HG03342 (cell line): ENCODE measurements around the gene OR2V2.
"Not testable (repeated sequence)": the region's sequence is repeated elsewhere in the genome, so short reads cannot be mapped to it uniquely, and the experiment has no call there.

Source experiments
- ATAC-seq: cut with Tn5 transposase; IDR thresholded peaks from one replicate; pipeline ENCODE4 v1.9.1; 2021; ENCODE audit warnings: mild to moderate bottlenecking, moderate library complexity; ENCODE audit not compliant: unreplicated experiment

The OR2V2 gene, protein sequence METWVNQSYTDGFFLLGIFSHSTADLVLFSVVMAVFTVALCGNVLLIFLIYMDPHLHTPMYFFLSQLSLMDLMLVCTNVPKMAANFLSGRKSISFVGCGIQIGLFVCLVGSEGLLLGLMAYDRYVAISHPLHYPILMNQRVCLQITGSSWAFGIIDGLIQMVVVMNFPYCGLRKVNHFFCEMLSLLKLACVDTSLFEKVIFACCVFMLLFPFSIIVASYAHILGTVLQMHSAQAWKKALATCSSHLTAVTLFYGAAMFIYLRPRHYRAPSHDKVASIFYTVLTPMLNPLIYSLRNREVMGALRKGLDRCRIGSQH

DNA sequence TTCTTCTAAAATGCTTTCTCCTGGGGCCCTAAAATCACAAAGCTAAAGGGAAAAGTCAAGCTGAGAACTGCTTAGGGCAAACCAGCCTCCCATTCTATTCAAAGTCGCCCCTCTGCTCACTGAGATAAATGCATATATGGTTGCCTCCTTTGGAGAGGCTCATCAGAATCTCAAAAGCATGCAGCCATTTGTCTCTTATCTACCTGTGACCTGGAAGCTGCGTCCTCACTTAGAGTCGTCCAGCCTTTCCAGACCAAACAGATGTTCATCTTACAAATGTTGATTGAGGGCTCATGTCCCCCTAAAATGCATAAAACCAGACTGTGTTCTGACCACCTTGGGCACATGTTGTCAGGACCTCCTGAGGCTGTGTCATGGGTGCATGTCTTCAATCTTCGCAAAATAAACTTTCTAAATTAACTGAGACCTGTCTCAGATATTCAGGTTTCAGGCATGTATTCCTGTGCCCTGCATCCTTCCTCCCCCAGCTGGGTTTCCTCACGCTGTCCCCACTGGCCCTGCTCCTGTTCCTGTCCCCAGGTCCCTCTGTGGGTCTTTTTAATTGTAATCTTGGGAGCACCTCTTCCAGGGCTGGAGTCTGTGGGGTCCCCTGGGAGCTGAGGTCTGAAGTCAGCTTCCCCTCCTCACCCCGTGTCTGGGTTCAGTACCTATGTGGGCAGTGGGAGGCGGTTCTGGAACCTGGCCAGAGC is at the start of gene OR2V2:
TSS of gene OR2V2 (plus strand) at position 660 of the 710 bp plus-strand sequence. CDS start 7,357 bp downstream, outside the sequence.
- not testable (repeated sequence) for ATAC-seq

DNA sequence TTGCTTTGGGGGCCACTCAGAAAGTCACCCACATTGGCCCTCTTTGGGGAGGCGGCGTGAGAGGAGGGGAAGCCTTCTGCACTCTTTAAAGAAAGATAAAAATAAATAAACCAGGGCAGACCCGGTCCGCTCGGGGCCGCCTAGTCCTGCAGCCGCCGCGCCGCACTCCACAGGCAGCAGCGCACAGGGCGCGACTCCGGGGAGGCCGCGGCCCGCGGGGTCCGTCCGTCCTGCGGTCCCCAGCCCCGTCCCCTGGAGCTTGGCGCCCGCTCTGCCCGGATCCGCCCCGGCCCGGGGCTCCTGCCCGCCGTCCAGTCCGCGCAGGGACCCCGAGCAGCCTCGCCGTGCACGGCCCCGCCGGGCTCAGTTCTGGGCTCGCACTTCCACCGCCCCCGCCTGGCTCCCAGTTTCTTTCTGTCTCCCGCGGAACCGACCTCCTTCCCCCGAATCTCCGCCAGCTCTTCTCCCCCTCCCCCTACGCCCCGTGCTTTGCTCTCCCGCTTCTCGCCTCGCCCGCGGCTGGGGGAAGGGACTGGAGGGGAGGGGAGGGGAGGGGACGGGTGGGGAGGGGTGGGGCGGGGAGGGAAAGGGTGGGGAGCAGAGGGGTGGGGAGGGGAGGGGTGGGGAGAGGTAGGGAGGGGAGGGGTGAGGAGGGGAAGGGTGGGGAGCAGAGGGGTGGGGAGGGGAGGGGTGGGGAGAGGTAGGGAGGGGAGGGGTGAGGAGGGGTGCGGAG is 49.5 kb upstream of the OR2V2 start:
- ATAC-seq = not testable (repeated sequence)

DNA sequence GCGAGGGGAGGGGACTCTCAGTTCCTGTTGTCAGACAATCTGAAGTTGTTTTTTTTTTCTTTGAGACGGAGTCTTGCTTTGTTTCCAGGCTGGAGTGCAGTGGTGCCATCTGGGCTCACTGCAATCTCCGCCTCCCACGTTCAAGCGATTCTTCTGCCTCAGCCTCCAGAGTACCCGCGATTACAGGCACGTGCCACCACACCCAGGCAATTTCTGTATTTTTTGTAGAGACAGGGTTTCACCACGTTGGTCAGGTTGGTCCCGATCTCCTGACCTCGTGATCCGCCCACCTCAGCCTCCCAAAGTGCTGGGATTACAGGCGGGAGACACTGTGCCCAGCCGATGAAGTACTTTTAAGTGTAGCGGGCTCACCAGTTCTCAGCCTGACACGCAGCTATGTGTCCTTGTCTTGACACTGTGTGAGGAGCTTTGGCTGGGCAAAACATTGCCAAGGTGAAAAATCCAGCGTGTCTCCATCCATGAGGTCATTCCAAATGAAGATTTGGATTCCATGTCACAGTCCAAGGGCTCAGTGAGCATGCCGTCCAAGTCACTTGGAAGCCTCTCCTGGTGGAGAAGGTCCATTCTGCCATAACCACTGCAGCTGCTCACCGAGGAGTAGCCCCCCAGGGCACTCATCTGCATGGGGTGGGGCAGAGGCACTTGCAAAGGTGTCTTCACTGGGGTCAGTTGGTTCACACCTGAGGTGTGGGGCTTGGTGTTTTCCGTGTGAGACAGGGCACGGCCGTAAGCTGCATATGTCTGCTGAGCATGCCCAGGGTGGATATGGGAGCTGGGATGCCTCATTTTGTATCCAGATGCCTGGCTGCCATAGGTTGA is 48.4 kb upstream of the OR2V2 start:
- ATAC-seq = no peak

DNA sequence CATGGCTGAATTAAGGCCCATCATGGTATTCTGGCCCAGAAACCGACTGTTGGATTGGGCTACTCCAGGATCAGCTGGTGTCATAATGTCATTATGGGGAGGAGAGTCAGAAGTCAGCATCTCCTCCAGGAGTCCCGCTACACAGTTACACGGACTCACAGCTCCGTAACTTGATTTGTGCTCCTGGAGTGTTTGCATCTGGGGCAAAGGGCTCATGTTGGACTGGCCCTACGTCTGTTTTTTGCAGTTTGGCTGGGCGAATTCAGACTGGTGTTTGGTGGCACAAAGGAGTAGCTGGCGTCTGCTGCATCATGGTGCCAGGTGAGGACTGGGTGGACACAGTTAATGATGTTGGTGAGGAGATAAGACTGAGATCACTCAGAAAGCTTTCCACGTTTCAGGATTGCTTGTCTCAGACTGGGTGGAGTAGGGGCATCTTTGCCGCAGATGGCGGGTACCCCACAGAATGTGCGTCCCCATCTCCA is 47.7 kb upstream of the OR2V2 start:
- ATAC-seq = no peak

DNA sequence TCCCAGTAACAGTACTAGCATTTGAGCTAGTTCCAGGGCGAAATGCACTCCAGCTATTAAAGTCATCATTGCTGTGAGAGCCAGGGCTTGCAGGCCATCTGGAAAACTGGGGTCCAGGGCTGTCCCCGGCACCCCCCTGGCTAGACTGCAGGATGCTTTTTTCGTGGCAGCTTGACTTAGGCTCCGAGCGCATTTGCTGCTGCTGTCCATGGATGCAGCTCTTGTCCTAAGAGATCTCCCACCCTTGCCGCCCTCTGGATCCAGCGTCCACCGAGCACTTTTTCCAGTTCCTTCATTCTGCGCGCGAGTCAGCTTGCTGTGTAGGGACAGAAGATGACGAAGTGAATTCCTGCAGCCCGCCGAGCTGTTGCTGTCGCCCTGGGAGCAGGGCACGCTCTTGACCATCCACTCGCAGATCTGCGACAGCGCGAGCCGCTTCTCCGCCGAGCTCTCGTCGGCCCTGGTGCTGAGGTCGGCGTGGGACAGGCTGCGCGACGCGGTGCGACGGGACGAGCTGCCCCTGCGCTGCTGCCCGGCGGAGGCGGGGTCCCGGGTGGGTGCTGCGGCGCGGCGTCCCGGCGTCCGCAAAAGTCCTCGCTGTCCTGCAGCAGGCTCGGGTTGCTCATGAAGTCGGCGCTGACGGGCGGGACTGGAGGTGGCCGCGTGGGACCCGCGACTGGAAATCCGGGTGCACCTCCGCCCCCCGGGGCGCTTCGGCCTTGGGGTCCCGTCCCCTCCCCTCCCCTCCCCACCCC is 47.1 kb upstream of the OR2V2 start:
- ATAC-seq = no peak

DNA sequence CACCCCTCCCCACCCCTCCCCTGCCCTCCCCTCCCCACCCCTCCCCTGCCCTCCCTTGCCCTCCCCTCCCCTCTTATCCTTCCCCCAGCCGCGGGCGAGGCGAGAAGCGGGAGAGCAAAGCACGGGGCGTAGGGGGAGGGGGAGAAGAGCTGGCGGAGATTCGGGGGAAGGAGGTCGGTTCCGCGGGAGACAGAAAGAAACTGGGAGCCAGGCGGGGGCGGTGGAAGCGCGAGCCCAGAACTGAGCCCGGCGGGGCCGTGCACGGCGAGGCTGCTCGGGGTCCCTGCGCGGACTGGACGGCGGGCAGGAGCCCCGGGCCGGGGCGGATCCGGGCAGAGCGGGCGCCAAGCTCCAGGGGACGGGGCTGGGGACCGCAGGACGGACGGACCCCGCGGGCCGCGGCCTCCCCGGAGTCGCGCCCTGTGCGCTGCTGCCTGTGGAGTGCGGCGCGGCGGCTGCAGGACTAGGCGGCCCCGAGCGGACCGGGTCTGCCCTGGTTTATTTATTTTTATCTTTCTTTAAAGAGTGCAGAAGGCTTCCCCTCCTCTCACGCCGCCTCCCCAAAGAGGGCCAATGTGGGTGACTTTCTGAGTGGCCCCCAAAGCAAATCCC is 46.2 kb upstream of the OR2V2 start:
- not testable (repeated sequence) for ATAC-seq

DNA sequence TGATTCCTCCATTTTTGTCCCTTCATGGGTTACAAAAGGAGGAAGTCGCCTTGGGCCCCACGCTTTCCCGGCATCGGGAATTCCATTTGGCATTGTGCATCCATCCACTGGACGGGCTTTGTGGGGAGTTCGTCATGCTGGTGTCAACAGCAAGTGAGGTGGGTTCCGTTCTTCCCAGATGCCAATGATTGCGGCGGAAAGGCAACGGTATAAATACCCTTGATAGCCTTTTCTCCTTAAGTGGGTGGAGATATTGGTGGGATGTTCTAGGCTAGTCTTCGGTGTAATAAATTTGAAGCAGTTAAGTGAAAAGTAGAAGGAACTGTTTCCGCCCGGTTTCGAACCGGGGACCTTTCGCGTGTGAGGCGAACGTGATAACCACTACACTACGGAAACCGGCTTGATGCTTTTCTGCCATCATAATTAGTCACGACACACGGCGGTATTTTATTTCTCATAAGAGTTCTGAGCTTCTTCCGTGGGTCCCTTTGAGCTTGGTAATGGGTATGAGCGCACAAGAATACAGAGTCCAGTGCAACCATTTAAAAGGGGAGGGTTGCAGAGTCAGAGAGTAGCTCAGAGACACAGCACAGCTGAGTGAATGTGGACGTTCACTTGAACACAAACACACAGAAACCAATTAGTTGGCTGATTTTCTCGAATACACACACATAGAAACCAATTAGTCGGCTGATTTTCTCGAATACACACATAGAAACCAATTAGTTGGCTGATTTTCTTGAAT is 45.3 kb upstream of the OR2V2 start:
- not testable (repeated sequence) for ATAC-seq

DNA sequence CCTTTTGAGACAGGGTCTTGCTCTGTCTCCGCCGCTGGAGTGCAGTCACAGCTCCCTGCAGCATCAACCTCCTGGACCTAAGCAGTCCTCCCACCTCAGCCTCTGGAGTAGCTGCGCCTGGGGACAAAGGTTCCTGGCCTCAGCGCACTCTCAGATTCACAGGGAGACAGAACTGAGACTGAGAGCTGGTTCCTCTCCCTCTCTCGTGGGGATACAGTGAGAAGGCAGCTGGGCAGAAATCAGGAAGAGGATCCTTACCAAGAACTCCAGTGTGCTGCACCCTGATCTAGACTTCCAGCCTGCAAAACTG is 43.2 kb upstream of the OR2V2 start:
- not testable (repeated sequence) for ATAC-seq

DNA sequence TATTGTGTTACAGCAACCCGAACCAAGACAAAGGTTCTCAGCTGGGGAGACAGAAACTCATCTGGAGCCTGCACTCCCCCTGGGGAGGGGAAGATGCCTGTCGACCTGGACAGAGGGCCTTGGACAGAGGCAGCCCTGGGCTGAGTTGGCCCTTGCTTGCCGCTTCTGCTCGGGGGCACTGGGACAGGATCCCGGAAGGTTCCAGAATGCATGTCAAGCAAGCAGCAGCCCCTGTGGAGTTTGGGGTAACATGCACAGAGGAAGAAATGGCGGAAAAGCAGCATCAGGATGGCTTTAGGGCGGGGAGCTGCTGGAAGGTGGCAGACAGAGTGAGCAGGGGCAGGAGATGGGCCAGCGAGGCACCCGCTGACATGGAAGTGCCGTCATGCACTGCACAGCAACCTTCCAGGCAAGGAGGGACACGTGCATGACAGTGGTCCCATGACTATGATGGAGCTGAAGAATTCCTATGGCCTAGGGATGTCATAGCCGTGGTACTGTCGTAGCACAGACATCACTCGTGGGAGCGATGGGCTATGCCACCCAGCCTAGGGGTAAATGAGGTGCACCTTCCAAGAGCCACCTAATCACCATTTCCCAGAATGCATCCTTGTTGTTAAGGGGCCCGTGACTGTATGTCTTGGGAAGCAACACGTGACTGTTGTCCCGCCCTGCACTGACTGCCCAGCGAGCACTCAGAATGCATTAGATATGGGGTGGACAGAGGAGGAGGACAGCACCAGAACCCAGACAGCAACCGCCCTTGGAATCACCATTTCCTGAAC is 42.6 kb upstream of the OR2V2 start:
- ATAC-seq = not testable (repeated sequence)

DNA sequence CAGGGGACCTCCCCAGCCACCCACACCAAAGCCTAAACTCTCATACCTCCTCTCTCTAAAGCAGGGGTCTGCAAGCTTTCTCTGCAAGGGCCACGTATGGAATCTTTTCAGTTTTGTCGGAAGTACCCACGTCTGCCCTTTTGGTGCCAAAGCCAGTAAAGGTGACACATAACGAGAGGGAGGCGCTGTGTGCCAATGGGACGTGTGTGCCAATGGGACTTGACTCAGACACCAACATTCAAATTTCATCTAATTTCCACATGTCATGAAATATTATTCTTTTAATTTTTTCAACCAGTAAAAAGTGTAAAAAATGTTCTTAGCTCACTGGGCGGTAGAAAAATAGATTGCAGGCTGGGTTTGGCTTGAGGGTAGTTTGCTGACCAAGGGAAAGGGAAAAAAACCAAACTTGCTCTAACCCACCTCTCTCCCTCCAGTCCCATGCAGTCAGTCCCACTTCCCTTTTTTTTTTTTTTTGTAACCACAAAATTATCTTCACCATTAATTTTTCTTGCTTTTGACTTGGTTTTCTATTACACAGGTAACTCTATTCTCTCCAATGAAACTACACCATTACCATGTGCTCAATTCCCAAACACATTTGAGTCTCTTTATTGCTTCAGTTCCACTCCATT is 41.9 kb upstream of the OR2V2 start:
- ATAC-seq = no peak

DNA sequence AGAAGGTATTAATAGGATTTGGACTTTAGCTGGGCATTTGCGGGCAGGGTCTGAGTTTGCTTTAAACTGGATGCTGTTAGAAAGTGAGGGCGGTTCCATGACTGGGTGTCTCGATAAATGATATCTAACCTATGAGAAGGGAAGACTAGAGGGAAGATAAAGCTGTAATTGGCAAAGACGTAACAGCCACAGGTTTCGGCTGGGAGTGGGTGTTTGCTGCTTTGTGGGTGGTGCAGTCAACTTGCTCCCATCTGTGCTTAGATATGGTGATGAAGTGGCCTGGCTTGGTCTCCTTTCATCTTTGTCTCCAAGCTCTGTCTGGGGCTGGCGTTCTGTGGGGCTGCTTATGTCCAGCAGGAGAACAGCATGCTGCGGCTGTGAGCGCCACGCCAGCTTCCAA is 39.7 kb upstream of the OR2V2 start:
- ATAC-seq = no peak

DNA sequence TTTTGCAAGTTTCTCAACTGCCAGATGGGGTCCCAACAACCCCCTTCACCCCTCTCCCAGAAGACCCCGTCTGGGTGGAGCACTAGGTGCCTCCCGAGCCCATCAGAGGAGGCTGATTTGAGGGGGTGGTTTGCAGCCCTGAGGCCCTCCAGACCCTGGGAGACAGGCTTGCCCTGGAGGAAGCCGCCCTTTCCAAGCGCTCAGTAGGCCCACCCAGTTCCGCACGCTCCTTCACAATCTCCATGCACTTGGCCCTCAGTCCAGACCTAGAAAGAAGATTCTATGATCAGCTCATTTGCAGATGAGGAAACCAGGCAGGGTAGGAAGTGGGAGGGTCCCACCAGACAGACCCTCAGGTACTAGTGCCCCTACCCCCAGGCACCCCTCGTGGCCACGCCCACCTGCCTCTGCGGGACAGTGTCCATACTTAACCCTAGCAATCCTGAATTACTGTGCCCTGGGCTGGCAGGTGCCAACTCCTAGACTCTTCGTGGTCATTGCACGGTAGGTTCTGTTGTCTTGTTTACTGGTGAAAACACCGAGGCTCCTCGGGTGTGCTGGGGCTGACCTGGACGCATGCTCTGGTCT is 38.7 kb upstream of the OR2V2 start:
- ATAC-seq = no peak

DNA sequence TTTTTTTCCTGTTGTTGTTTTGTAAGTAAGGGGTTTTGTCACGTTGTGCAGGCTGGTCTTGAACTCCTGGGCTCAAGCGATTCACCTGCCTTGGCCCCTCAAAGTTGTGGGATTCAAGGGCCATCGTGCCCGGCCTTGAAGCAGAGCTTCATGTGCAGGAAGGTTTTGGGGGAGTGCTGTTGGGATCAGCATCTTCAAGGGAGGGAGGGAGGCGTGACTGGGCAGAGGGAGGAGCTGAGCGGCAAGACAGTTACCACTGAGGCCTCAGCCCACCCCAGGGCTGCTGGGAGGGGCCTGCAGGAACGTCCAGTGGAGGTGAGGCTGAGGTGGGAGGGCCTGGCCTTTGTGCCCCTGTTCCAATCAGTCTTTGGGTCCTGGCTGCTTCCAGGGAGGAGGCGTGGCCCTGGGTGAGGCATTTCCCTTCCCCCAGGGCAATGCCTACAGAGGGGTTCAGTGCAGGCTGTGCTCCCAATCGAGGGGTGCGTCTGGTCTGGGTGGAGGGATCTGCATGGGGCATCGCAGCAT is 37.8 kb upstream of the OR2V2 start:
- no peak for ATAC-seq

DNA sequence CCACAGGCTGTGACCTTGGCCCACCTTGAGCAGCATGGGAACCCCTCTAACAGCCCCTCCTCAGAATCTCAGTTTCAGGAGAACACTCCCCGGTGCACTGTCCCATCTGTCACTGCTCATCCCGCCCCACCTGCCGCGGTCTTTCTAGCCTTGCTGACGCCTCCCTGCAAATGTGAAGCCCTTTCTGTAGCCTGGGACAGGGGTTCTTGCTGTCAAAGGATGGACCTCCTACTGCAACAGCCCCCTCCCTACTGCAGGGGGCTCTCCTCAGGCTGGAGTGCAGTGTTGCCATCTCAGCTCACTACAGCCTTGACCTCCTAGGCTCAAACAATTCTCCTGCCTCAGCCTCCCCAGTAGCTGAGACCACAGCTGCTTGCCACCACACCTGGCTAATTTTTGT is 36.4 kb upstream of the OR2V2 start:
- no peak for ATAC-seq

DNA sequence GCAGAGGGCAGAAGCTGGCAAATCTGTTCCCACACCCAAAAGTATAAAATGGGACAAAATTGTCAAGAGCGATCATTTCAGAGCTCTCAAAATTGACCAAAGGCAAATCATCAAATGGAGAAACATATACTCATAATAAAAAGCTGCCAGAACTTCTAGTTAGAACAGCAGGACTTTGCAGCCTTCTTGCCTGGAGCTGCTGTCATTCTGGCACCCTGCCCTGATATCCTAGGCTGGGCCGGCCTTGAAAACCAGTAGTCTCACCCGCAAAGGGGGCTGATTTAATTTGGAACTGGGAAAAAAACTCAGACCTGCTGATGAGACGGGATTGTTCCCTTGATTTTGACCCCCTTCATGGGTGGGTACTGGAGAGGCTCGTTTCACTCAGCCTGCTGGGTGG is 34.9 kb upstream of the OR2V2 start:
- ATAC-seq = no peak

DNA sequence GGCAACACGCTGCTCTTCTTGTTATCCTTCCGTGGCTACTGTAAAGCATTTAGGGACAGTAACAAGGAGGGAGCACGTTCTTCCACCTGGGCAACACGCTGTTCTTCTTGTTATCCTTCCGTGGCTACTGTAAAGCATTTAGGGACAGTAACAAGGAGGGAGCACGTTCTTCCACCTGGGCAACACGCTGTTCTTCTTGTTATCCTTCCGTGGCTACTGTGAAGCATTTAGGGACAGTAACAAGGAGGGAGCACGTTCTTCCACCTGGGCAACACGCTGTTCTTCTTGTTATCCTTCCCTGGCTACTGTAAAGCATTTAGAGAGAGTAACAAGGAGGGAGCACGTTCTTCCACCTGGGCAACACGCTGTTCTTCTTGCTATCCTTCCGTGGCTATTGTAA is 33.8 kb upstream of the OR2V2 start:
- not testable (repeated sequence) for ATAC-seq

DNA sequence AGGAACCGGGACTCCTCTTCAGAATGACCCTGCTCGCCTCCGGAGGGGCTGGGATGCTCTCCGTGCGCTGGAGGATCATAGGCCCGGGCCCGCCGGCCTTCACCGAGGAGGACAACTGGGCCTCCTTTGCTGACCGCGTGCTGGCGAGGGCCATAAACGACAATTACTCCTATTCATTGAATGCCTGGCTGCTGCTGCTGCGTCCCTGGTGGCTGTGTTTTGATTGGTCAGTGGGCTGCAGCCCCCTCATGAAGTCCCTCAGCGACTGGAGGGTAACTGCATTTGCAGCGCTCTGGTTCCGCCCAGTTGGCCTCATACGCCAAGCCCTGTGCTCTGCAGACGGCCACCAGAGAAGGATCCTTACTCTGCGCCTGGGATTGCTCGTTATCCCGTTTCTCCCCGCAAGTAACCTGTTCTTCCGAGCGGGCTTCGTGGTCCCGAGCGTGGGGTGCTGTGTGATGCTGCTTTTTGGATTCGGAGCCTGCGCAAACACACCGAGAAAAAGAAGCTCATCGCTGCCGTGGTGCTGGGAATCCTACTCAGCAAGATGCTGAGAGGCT is 33.0 kb upstream of the OR2V2 start:
- ATAC-seq = no peak
